Activated CD4-positive, alpha-beta T cell treated with anti-CD3 and anti-CD28 coated beads, Interleukin-2, amount 50 U/mL, for 48 hours (primary cell): ENCODE measurements around the gene GALR2.

ENCODE experiments used
- DNase-seq, 2 experiments: peaks; one replicate each; pipeline ENCODE4 v3.0.0-alpha.2; 2020

Gene GALR2

DNA sequence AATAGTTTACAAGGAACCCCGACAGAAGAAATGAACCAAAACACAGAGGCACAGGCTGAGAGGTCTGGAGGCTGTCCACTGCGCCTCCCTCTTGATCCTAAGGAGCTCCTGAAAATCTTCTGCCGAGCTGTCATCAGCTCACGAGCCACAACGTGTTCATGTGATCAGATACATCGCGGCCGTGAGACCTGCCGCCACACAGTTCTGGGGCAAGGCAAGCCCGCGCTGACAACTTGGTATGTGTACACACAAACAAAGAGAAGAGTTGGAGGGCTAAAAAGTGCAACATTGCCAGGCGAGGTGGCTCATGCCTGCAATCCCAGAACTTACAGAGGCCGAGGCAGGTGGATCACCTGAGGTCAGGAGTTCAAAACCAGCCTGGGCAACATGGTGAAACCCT, 21.4 kb downstream of the GALR2 start:
- no peak for DNase-seq

DNA sequence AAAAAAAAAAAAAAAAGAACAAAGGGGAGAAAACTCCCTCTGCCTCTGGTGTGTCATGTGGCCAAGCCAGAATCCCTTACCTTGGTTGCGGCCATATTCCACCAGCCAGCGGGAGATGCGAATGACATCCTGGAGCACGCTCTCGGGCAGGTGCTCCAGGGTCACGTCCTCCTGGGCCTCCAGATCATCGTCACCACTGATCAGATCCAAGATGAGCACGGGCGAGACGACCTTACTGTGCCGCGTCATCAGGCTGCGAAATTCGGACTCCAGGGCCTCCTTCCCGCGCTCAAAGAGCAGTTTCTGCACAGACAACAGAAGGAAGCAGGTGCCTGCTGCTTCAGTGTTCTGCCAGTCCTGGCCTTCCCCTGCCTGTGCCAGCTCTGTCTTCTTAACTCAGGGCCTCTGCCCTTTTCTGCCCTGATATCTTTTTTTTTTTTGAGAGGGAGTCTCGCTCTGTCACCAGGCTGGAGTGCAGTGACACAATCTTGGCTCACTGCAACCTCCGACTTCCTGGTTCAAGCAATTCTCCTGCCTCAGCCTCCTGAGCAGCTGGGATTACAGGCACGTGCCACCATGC, 23.2 kb downstream of the GALR2 start:
- no peak for DNase-seq

DNA sequence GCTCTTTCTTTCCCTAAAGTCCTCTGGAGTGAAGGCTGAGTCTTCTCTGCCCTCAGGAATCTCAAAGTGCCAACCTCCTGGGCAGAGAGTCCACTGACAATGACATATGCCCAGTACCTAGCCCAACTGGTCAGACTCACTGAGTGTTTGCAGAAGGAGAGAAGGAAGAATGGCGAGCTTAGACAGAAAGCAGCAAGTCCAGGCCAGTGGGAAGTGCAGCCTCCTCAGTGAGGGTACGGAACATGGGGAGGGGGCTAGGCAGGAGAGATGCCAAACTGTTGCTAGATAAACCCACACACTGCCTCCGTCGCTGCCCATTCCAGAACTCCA, 28.3 kb downstream of the GALR2 start:
- no peak for DNase-seq

DNA sequence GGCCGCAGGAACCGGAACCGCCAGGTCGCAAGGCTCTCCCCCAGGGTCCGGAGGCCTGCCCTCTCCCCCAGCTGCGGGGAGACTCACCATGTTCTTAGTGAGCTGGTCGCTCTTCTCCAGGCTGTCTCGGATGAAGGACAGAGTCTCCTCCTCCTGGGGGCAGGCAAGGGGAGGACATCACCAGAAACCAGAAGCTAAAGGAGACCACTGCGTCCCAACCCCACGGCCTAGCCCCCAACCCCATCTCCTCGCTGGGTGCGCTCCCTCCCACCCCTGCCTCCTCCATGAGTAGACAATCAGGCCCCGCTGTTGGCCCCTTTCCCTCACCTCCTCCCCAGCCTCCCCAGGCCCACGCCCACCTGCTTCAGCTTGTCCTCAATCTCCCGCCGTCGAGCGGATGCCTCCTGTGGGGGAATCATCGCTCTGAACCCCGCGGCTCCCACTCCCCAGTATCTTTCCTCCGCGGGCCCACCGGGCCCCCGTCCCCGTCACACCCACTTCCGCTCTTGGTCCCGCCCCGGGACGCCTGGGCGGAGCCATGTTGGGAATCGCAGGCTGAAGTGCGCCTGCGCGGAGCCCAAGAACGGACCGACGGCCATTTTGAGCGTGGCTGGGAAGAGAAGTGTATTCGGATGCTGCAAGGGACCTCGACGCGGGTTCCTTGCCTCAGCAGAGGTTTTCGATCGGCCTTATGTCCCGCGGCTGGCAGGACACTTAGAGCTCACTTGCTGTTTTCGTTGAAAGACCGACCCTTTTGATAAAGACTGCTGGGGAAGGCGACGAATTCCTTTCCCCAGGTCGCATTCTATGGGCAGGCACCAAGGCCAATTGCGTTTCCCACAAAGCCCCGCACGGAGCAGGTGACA, 28.9 kb downstream of the GALR2 start, which contains the start of gene EXOC7:
Gene EXOC7, minus strand, starts transcription at position 514 of the 866 bp plus-strand sequence. Its CDS starts 95 bp downstream, at position 419.
- DNase-seq = peak; percentile 93 to 94

DNA sequence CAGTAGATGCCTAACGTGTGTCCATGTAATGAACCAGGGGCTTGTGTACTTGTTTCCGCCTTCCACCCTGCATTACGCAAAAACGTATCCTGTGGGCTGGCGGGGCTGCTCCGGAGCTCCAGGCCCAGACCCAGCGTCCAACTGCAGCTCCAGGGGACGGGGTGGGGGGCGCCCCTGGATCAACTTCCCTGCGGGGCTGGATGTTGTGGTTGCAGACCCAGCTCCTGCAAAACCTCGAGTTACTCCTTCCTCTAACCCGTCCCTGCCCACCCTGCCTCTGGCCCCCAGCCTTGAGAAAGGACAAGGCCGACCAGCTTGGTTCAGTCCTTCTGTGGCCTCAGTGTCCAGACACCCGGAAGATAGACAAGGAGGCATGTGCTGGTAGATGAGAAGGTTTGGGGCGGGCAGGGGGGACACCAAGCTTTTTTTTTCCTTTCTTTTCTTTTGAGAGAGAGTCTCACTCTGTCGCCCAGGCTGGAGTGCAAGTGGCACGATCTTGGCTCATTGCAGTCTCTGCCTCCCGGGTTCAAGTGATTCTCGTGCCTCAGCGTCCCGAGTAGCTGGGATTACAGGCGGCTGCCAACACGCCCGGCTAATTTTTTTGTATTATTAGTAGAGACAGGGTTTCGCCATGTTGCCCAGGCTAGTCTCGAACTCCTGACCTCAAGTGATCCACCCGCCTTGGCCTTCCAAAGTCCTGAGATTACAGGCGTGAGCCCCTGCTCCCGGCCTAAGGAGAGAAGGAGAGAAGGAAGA, 29.7 kb downstream of the GALR2 start:
- no peak for DNase-seq

DNA sequence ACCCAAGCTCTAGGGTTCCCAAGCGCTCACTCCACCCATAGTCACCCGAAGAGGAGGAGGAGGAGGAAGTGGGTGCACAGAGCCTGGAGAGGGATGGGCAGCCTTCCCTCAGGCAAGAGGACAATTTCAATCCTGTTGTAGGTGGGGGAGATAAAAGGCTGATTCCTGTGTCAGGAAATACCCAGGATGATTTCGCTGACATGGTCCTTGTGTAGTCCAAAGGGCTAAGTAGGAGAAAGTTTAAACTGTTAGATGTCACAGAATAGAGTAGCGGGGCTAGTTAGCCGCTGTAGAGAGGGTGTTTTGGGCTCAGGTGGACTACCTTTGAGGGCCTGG, 30.3 kb downstream of the GALR2 start:
- DNase-seq = no peak

DNA sequence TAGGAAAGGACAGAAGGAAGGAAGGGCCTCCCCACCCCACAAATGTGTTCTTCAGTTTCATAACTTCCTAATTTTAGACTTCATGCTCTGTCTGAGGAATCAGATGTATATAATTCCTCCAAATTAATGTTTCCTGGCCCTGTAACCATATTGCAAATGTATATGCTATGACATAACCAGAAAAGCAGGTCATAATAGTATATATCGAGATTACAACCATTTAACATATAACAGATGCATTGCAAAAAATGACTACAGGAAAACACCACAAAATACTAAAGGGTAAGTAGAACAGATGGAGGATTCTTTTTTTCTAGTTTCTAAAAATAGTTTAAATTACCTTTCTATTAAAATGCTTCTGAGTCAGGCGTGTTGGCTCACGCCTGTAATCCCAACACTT, 32.1 kb downstream of the GALR2 start:
- DNase-seq = no peak

DNA sequence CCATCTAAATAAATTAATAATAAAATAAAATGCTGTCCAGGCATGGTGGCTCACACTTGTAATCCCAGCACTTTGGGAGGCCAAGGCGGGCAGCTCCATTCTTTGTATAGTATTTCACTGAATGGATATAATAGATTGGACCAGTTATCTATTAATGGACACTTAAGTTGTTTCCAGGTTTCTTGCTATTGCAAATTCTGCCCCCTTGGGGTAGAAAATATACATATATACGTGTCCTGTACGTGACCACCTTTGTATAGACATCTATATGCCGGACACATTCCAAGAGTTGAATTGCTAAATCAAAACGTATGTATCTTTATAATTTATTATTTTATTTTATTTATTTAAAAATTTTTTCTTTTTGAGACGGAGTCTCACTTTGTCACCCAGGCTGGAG, 32.9 kb downstream of the GALR2 start:
- no peak for DNase-seq

DNA sequence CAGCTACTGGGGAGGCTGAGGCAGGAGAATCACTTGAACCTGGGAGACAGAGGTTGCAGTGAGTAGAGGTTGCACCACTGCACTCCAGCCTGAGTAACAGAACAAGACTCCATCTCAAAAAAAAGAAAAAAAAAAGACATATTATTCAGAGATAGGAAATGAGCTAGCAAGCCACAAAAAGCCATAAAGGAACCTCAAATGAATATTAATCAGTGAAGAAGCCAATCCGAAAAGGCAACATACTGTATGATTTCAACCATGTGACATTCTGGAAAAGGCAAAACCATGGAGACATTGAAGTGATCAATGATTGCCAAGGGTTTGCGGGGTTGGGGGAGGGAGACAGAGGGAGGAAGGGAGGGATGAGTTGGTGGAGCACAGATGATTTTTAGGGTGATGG, 37.4 kb downstream of the GALR2 start:
- DNase-seq = no peak

DNA sequence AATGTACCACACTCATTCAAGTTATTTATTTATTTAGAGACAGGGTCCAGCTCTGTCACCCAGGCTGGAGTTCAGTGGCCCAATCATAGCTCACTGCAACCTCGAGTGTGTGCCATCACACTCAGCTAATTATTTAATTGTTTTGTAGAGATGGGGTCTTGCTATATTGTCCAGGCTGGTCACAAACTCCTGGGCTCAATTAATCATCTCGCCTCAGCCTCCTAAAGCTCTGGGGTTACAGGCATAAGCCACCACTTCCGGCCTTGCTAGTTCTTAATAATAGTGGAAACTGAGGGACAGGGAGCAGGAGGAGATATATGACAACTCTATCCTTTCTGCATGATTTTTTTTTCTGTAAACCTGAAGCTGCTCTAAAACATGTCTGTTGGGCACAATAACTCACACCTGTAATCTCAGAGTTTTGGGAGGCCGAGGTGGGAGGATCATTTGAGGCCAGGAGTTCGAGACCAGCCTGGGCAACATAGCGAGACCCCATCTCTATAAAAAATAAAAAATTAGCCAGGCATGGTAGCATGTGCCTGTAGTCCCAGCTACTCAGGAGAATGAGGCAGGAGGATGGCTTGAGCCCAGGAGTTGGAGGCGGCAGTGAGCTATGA, 40.7 kb downstream of the GALR2 start:
- DNase-seq = no peak

DNA sequence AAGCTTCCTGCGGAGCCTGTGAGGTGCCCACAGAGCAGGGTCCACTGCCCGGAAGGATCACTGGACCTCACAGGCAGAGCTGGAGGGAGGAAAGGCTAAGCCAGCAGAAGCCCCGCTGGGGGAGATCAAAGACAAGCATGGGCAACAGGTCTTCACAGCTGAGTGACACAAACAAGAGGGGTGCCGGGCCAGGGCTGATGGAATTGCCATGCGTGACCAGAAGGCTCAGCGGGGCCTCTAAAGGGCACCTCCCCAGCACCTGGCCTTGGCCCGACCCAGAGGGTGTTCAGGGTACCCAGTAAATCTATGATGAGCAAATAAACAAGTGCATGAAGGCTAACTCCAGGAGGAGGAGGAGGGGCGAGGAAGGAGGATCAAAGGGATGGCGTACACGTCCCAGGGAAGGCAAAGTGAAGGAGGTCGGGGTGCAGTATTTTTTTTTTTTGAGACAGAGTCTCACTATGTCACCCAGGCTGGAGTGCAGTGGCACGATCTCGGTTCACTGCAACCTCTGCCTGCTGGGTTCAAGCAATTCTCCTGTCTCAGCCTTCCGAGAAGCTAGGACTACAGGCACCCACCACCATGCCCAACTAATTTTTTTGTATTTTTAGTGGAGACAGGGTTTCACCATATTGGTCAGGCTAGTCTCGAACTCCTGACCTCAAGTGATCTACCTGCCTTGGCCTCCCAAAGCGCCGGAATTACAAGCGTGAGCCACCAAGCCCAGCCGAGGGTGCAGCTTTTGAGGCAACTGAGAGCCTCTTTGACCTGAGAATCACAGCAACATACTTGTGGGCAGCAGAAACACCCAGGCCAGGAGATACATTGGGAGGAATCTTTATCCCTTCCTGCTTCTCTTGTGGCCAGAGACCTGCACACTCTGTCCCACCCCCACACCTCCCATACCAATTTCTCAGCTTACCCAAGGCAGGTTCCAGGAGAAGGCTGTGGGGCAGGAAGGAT, 45.1 kb downstream of the GALR2 start:
- DNase-seq = no peak

DNA sequence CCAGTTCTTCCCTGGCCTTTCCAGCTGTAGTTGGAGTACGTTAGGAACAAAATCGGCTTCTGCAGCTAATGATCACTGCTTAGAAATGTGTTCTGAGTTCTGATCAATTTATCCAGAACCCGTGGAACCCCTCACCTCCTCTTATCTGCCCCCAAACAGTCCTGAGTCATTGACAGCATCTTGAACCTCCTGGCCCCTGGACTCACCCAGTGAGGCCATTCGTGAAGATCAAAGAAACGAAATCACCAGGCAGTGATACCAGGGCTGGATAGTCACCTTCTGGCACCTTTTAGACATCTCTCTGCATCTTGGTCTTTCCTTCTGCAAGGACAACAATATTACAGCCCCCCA, 46.1 kb downstream of the GALR2 start:
- no peak for DNase-seq

DNA sequence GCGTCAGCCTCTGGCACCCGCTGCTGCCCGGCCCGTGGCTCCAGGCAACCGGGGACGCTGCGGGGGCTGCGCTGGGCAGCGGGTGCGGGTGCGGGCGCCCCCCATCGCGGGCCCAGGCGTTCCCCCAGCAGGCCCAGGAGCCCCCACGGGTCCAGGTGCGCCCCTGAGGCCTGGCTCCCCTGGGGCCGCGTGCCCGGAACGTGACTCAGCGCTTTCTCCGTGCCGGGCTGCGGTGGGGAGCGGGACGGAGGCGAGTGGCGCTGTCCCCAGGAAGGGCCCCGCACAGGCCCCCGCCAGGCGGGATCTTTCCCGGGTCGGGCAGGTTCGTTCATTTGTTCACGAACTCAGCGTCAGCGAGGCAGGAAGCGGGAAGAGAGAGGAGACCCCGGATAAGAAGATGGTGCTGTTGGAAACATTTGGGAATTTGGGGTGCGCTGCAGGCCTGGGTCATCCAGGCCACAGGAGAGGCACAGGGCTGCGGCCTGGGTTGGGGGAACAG, 47.4 kb downstream of the GALR2 start:
- DNase-seq = peak in 1 of 2 experiments; percentile 31

DNA sequence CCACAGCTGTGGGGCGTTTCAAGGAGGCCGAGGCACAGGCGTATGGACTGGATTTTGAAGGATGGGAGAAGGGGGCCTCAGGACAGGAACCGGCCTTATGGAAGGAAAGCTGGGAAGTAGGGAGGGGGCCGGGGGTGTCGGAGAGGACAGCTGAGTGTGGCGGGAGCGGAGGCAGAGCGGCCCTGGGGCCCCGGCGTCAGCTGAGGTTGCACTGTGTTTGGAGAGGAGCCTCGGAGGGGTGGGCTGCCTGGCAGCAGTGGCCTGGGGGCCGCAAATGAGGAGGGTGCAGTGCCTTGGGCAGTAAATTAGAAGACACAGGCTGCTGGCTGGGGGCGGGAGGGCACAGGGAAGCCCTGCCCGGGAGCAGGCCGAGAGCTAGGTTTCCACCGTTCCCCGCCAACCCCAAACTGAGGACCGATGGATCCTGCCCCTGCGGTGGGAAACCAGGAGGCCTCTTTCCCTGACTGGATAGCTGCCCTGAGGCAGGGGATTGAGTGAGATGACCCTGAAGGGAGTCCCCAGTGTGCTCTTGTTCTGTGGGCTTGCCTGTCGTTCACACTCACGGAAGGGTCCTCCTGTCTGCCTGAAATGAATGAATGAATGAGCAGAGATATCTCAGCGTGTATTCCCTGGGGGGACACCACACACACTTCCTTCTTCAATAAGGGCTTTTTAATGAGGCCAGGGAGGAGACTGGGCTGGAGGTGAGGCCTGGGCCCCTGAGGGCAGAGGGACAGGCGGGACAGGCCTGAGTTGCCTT, 48.0 kb downstream of the GALR2 start:
- no peak for DNase-seq

DNA sequence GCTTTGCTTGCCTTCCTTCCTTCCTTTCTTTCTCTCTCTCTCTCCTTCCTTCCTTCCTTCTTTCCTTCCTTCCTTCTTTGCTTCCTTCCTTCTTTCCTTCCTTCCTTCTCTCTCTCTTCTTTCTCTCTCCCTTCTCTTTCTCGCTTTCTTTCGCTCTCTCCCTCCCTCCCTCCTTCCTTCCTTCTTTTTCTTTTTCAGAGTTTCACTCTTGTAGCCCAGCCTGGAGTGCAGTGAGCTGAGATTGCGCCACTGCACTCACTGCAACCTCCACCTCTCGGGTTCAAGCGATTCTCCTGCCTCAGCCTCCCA, 48.6 kb downstream of the GALR2 start:
- no peak for DNase-seq

DNA sequence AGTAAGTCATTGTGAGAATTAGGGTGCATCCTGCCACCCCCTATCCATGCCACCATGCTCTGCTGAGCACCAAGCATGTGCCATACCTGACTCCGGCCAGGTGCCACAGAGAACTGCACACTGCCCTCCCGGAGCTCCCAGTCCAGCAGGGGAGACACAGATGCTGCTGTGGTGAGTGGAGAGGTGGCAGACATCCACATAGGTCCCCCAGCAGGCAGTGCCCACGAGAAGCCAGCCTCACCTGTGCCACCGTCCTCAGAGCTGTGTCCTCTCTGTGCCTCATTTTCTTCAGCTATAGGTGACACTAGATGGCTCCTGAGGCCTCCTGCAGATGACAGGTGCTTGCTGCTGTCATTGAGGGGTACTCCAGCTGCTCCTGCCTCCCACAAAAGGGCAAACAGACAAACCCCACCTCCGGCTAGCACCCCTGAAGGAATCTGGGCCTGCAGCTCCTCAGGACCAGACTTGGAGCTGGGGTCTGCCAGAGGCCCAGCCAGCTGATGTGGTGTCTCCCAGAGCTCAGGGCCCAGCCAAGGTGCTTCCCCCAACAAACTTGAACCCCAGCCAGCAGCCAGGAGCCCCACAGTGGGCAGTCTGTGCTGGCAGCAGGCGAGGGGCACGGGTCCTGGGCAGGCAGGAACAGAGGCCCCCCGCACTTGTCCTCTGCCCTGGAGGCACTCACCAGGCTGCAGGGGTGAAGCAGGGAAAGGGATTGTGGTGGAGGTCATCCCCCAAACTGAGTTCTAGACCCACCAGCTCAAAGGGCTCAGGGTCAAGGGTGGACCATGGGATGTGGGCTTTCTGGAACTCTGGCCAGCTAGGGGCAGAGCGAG, 49.4 kb downstream of the GALR2 start:
- no peak for DNase-seq

DNA sequence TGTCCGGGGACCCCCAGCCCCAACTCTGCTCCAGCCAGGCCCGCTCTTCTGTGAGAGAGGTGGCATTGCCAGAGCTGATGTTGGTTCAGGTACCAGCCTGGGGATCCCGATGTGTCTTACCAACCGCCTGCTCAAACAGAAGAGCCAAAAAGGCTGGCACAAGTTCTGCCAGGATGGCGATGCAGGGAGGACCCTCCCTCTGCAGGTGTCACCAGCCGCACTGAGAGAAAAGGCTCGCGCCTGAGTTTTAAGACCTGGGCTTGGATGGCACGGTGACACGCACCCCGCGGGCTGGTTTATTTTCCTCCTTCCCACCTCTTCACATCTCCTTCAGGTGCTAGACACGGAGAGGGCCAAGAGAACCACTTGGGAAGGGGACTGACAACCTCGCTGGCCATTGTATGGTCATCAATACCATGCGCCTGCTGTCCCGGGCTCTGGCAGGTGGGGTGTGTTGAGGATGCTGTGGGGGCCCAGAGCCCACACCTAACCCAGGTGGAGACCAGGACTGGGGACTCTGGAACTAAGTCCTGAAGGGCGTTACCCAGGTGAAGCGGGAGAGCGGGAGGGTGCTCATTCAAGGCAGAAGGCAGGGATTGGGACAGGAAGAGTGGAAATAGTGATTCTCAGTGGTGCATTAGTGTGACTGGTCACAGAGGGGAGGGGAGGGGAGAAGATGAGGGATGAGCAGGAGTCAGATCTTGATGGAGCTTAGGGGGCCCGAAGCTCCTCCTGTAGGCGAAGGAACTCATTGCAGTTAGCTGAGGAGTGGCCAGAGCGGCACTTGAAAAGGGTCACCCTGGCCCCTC, 50.2 kb downstream of the GALR2 start:
- no peak for DNase-seq

DNA sequence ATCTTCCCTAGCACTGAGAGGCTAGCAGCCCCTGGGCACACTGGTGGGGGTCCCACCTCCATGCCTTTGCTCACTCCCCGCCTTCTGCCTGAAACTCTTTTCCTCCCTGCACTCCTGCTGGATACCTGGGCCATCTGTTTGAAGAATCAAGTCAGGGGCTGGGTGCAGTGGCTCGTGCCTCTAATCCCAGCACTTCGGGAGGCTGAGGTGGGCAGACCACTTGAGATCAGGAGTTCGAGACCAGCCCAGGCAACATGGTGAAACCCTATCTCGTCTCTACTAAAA, 50.8 kb downstream of the GALR2 start:
- DNase-seq = no peak

DNA sequence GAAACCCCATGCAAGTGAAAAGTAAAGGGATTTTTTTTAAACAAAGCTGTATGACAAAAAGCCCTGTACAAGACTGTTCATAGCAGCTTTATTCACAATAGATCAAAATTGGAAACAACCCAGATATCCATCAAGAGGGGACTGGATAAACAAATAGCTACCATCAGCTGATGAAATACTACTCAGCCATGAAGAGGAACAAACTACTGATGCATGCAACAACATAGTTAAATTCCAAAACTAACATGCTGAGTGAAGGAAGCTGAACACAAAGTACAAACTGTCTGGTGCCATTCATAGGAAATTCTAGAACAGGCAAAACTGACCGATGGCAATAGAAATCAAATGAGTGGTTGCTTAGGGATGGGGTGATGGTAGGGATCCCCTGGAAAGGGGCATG, 51.3 kb downstream of the GALR2 start:
- no peak for DNase-seq
